GM21515 (cell line): ENCODE measurements around the gene PARD3.

Source experiments
- ATAC-seq: cut with Tn5 transposase; IDR thresholded peaks from one replicate; pipeline ENCODE4 v1.9.1; 2021; ENCODE audit not compliant: unreplicated experiment

PARD3 gene

DNA sequence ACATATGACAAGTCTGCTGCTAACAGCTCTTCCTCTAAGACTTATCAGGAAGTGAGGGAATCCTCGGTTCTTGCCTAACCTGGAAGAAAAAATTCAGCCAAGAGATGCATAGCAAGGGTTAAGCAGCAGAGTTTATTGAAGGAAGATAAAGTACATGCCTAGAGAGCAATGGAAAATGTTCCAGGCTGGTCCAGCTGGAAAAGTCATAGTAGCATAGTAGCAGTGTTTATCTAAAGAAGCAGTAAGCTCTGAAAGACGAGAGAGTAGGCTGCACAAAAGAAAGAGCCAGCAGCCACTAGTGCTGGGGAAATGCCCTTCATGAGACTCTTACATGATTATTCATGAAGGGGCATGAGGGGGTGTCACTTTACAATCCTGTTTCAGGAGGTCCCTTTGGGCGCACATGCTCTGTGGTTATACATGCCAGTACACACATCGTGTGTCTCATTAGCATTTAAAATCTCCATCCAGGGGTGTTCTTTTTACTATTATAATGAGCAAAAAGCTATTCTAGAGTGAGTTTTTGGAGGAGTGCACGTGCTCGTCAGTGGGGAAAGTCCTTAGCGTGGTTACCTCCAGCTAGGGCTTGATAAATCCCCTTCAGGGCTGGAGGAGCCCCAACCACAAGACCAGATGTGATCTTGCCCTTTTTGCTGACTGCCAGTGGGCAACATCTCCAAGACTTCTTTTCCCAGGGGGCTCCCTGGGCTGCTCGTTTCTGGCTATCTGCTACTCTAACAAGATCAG, 716.1 kb downstream of the PARD3 start:
- no peak for ATAC-seq

DNA sequence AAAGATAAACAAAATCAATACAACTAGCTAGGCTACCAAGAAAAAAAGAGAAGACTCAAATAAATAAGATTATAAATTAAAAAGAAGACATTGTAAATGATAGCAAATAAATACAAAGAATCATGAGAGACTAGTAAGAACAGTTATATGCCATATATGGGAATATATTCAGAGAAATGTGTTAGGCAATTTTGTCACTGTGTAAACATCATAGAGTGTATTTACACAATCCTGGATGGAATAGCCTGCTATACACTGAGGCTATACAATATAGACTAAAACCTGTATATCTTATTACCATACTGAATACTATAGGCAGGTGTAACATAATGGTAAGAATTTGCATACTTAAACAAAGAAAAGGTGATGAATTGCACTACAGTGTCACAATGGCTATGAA, 717.4 kb downstream of the PARD3 start:
- no peak for ATAC-seq

DNA sequence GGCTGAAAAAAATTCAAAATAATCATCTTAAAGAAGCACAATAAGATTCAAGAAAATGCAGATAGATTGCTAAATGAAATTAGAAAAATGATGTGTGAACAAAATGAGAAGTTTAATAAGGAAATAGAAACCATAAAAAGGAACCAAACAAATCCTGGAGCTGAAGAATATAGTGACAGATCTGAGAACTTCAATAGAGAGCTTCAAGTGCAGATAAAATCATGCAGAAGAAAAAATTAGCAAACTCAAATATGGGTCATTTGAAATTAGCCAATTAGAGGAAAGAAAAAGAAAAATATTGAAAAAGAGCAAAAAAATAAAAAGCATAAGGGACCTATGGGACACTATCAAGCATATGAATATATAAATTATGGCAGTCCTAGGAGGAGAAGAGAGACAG, 720.1 kb downstream of the PARD3 start:
- ATAC-seq, result no peak

DNA sequence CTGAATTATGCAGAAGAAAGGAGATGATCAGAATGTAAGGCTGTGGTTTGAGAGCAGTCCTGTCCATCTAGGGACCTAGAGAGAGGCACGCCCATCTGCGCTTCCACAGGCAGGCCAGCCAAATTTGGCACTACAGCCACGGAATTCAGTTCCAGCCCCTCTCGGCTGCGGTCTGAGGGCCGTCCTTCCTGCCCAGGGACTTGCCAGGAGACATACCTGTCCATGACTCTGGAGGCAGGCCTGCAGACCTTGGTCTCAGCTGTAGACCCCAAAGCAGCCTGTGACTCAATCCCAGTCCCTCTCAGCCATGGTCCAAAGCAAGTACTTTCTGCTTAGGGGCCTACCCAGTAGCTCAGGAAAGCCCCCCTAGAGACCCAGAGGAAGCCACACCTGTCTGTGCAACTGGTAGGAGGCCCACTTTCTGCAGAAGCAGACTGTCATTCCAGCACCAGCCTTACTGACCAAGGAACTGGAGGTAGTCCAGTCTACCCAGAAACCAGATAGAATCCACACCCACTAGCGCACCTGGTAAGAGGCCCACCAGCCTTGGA, 720.9 kb downstream of the PARD3 start:
- no peak for ATAC-seq

DNA sequence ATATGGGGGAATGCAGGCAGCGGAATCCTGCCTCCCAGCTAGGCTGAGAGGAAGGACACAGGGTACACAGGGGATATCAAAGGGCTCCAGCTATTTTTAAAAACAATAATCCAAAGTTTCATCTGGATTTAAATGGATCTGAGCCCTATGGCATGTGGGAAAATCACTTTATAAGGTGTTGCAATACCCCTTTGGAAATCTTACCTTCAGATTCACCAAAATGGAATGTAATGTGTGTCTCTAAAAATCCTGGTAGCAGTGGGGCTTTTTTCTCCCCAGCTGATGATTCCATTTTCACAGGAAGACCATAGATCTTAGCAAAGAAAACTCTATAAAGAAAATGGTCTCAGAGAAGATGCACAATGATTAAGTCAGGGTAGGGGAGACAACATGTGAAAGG, 722.2 kb downstream of the PARD3 start:
- ATAC-seq, result no peak

DNA sequence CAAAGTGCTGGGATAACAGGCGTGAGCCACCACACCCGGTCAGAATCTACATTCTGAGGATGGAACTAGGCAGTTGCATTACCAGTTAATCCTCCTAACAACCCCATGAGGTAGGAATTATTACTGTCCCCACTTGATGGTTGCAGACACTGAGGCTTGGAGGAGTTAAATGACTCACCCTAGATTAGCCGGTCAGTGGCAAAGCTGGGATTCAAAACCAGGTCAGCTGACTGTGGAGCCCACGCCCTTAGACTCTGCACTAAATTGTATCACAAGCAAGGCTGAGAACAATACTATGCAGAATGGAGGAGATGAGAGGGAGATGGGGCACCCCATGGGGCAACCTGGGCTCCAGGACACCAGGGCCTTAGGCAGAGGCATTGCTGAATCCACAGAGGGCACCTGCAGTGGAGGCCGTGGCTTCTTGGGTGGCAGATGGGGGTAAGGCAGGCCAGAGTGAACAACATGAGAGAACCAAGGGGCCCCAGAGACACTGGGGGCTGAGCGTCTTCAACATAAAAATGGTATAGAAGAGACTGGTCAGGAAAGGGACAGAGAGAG, 723.4 kb downstream of the PARD3 start:
- ATAC-seq, result no peak

DNA sequence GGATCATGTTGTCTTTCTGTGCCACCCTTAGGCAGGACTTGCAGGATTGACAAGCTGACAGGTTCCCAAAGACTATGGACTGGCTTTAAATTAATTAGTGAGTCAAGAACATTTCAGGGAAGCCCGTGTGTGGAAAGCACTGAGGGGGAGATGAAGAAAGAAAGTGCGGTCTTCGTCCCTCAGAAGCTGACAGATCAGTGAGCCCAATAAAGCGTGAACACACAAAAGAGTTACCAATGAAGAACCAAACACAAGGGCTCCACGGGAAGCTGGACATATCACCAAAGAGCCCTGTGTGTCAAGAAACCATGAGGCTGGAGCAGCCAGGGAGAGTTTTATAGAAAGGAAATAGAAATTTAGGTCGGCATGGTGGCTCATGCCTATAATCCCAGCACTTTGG, 725.8 kb downstream of the PARD3 start:
- no peak for ATAC-seq

DNA sequence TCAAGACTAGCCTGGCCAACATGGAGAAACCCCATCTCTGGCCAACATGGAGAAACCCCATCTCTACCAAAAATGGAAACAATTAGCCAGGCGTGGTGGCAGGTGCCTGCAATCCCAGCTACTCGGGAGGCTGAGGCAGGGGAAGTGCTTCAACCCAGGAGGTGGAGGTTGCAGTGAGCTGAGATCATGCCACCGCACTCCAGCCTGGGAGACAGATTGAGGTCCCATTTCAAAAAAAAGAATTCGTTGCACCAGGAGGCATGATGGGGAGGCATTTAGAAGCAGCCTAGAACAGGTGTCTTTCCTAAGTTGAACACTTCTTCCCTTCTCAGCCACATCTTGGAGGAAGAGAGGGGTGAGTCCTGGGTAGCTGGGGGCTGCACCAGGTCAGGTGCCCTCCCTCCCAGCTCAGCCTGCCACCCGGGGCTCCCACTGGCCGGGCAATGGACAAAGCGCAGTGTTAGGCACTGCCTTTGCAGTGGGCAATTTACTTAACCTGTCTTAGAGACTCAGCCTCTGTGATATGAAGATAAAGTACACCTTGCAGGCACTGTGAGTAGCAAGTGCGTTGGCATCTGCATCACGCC, 726.8 kb downstream of the PARD3 start:
- ATAC-seq, result no peak

DNA sequence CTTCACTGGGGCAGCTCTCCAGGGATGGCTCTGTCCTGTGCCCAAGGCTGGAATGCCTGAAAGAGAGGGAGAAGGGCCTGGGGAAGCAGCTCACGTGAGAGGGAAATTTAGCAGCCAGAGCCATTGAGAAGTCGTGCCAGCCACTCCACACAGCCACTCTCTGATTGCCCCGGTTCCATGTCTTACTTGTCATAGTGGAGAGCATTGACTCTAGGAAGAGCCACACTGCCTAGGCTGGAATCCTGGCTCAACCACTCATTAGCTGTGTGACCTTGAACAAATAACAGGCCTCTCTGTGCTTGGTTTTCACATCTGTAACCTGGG, 728.0 kb downstream of the PARD3 start:
- no peak for ATAC-seq

DNA sequence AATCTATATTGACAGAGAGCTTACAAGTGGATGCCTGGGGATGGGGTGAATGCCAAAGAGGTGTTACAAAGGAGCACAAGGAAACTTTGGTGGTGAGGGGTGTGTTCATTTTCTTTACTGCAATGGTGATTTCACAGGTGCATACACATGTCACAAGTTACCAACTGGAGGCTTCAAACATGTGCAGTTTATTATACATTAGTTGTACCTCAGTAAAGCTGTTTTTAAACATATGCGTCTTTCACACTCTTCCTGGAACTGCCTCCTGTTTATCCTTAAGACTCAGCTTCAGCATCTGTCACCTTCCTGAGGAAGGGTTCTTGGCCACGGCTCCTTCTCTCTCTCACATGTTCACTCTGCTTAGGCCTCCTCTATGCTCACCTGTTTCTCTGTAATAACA, 731.5 kb downstream of the PARD3 start:
- ATAC-seq, result no peak

DNA sequence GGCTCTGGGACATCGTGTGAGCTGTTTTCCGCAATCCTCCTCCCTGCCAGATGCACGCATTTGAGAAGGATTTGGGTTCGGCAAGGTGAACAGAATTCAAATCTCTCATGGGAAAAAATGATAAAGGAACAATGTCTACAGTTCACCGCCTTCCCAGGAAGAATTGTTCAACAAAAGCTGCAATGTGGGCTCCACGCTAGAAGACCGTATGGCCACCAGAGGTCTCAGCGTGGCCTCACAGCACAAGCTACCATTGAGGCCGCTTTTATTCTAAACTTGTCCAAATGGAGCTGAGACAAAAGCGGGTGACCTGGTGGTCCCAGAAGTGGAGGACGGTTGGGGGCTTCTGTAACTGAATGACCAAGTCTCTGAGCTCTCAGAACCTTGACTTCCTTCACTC, 733.1 kb downstream of the PARD3 start:
- no peak for ATAC-seq

DNA sequence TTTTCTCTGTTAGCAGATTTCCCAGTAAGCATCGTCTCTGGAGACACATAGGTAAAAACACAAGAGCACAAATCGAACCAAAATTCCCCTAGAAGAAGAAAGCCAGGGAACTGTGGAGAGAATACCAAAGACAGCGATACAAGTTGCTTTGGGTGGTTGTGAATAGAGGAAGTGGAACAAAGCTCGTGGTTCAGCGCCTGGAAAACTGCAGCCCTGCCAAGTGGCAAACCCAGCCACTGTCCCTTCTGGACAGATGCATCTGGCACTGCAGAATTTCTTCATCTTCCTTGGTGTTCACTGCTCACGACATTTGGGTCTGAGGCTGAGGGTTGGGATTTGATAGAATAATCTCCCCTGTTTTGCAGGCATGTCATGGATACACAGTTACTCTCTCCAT, 733.8 kb downstream of the PARD3 start:
- no peak for ATAC-seq

DNA sequence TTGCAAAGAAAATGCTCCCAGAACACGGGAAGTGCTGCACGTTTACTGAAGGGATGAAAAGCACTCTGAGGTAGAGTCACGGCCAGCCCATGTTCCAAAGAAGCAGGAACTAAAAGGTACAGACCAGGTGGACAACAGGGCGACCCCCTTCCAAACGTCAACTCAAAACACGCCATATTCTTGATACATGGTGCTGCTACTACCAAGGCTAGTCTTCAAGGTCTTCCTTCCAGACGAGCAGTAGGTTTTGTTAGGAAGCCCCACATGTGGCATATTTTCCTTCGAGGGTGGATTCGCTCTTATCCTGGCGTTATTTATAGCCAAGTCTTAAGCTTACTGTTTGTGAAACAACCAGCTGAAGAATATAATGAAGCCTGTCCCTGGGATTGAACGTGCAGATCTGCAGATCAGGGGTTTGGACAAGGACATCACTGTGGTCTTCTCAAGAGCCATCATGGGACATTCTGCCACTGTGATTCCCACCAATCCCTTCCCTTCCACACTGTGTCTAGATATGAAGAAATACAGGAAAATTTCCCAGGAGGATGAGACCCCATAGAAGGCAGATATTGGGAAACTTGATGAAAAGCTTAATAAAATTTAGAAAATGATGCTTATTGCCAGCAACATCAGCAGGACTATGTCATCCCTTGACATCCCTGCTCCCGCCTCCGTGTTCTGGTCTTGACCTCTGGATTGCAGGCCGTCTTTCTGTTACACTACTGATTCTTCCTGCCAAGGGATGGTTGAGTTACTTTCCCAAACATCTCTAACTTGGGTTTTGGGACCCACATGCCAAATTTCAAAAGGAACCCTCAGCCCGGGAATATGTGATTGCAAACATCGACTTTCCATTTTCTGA, 734.4 kb downstream of the PARD3 start:
- ATAC-seq, result no peak

DNA sequence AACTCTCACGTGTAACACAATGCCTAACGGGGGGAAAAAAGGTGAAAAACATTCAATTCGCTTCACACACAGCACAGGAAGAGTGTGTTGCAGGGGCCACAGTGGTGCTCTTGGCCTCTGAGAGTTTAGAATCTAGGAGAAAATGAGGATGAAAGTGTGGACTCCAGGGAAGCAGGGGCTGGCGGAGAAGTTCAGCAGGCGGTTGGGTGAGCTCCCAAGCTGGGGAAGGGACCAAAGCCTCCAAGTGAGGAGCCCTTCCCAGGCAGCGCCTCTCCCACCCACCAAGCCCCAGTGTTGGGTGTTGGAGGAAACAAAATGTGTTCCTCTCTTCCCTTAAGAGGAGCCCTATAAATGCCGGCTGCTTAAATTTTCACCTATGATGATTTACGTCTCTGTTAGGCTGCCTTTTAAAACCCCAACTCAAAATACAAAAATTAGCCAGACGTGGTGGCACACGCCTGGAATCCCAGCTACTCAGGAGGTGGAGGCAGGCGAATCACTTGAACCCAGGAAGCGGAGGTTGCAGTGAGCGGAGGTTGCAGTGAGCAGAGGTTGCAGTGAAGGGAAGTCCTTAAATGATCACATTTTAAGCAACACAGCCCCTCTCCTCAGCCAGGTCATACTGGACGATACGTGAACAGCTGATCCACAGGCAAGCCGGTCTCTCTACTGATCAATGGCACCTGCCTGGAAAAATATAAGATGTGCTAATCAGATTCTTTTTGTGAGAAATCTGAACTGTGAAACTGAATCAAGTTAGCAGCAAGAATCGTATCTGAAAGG, 735.2 kb downstream of the PARD3 start:
- no peak for ATAC-seq

DNA sequence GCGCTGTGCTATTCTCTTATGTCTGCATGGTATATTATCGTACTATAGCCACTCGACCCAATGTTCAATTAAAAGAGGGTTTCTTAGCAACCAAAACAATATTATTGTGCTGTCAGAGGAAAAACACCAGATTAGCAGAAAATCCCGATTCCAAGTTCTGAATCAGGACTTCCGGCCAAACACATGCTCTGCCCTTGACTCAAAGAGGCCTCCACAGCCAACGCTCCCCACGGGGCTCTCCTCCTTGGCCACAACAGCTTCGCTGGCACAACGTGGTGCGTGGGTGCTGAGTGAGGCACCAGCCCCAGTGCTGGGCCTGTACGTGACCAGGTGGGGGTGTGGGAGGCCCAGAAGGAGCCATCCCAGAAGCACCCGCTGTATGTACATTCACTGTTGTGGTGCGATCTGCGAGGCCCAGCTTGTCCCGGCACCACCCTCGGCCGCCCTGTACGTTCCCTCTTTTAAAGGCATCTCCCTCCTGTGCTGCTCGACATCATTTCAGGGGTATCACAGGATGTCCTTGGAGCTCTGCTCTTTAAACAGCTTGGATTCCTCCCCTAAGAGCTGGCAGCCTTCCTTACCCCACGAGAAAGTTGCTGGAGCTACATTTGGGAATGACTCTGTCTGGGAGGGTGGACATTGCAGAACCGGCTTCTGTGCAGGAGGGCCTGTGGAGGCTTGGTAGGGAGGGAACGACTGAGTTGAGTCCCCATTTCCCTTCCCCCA, 736.2 kb downstream of the PARD3 start:
- no peak for ATAC-seq

DNA sequence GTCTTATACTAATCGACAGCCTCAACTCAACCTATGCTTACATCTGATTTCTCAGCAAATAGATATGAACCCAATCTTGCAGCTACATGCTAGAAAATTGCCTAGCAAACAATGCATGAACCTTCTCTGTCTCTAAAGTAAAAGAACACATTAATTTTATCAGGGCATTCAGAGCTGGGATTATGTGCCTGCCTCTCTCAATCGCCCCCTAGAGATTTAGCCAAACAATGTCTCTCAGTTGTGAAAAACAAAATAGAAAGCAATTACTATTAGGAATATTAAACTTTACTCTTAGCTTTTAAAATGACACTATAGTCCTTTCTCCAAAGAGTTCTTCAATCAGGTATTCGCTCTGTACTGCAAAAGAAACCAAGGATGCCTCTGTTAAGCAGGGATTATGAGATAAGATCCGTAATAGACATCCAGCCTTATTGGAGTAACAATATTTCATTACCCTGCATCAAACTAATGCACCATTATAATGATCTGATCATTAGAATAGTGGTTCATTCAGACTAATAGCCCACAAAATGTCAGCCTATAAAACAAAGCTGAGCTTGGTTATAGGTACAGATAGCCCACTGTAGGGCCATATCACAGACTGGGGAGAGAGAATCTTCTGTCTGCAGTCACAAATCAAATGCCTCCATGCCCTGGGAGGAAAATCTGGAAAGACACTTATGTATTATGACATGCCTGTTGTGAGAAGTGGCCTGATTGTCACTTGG, 736.9 kb downstream of the PARD3 start:
- no peak for ATAC-seq

DNA sequence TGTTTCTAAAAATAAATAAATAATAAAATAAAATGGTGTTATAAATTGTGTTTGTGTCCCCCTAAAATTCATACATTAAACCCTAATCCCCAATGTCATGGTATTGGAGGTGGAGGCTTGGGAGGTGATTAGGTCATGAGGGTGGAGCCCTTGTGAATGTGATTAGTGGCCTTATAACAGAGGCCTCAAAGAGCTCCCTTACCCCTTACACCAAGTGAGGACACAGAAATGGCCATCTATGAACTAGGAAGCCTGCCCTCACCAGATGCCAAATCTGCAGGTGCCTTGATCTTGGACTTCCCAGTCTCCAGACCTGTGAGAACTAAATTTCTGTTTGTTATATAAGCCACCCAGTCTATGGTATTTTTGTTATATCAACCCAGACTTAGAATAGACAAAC, 738.7 kb downstream of the PARD3 start:
- ATAC-seq, result no peak

DNA sequence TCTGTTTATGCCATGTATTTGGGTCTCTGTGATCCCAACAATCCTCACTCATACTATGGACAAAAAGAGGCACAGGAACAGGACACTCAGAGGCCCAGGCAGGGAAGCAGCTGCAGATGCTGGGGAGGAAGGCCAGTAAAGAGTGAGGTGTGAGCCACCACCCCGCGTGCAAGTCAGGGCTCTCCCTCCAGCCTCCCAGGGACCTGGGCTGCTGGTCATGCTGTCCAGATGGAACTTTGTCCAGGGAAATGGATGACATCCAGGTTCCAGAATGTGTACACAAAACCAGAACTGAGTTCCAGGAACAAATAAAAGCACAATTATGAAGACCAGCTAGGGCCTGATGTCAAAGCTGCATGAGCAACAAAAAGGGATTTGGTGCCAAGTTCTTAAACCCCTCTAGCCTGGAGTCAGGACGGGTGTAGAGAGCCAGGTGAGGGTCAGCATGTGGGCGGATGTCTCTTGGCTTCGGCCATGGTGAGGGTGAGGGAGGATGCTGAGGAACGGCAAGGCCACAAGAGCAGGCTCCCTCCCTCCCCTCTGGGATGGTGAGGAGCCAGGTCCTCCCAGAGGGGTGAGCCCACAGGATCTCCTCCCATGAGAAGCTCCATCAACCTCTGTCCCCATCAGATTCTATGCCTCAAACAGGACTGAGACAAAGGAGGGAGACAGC, 739.7 kb downstream of the PARD3 start:
- no peak for ATAC-seq

DNA sequence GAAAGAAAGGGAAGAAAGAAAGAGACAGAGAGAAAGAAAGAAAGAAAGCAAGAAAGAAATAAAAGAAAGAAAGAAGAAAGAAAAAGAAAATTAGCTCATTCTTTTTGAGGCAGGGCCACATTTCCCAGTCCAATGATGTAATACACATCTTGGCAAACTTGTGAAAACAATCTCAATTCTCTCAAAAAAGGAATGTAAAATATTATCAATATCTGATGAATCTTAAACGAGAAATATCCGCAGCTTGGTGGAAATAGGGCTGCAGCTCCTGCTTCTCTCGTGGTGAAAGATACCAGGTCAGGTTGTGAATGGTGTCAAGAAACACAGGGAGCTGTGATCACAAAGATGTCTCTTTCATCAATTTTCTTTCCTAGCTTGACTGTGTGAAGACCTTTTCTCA, 741.0 kb downstream of the PARD3 start:
- ATAC-seq, result no peak
